ENCODE results near the gene ZMYND8.
"Not testable (repeated sequence)": the region's sequence is repeated elsewhere in the genome, so short reads cannot be mapped to it uniquely, and the experiment has no call there.

The ZMYND8 gene

DNA sequence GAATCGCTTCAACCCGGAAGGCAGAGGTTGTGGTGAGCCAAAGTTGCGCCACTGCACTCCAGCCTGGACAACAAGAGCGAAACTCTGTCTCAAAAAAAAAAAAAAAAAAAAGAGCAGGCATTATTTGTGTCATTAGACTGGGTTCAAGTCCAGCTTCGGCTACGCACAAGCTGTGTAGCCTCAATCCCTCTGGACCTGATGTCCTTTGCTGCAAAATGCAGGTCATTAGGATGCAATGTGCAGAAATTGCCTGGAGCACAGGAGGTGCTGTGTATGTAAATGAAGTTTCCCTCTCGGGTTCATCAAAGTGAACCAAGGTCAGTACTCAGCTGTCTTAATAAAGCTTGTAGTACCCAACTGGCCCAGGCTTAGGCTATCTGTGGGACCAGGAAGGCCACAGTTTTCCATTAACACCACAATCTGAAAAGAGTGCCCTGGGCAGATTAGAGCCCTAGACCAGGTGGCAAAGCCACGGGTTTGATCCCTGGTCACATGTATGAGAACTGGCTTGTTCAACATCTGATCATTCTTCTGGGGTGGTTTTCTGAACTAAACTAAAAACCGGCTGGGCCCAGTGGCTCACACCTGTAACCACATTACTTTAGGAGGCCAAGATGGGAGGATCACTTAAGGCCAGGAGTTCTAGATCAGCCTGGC lies 155.3 kb downstream of the ZMYND8 start:
- DNase-seq, result no peak

DNA sequence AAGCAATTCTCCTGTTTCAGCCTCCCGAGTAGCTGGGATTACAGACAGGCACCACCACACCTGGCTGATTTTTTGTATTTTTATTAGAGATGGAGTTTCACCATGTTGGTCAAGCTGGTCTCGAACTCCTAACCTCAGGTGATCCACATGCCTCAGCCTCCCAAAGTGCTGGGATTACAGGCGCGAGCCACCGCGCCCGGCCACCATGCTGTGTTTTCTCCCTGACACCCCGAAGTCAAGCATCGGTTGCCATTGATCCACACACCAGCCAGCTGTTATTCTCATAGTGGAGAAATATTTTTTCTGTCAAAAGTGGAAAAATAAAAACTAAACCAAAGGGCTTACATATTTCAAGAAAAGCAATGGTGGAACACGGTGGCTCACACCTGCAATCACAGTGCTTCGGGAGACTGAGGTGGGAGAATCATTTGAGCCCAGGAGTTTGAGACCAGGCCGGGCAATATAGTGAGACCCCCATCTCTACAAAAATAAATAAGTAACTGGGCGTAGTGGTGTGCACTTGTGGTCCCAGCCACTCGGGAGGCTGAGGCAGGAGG lies 157.4 kb downstream of the ZMYND8 start:
- DNase-seq, result no peak

DNA sequence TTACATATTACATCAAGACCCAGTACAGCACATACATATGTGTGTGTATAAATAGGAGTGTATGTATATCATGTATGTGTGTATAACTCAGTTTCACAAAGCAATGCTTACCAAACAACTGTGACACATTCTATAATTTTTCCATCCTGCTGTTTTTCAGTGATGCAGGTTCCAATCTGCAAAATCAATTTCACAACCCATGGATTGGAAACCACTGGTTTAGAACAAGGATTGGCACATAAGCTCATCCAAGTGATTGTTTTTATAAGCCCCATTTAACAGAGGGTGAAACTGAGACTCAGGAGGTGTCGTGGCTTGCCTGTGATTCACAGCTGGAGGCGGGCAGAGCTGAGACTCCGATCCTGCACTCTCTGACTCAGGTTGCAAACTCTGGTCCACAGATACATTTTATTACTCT lies 158.2 kb downstream of the ZMYND8 start:
- DNase-seq, result peak; percentile 64 to 71

DNA sequence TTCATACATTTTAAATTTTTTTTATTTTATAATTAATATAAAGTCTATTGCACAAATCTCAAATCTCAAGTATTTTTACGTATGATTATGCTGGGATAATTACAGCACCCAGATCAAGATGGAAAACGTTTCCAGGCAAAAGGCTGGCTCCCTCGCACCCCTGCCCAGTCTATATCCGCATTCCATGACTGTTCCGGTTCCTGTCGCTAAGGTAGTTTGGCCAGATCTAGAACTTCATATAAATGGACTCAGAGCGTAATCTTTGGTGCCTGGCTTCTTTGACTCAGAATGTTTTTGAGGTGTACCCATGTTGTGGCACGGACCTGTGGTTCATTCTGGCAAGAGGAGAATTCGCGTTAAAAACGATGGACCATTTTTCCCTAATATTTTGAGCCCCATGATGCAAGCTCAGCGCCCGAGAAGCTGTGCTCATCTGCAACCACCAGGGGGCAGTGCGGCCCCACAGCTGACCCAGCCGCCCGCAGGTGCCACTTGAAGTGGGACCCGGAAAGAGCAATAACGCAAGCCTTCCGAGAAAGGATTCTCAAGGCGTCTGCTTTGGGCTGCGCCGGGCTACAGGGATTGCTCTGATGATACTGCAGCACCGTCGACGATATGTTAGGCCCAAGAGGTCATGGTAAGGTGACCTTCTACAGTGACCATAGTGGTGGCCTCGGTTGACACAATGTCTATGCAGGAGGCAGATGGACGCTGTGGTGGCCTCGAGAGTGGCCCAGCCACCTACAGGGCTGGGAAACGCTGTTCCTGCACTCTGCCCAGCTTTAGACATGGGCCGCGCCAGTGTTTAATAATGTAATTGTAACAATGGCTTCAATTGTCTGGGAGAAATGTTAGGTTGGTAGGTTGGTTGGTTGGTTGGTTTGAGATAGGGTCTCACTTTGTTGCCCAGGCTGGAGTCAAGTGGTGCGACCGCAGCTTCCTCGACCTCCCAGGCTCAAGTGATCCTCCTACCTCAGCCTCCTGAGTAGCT lies 160.1 kb downstream of the ZMYND8 start:
- peak; percentile 83 to 86 for DNase-seq

DNA sequence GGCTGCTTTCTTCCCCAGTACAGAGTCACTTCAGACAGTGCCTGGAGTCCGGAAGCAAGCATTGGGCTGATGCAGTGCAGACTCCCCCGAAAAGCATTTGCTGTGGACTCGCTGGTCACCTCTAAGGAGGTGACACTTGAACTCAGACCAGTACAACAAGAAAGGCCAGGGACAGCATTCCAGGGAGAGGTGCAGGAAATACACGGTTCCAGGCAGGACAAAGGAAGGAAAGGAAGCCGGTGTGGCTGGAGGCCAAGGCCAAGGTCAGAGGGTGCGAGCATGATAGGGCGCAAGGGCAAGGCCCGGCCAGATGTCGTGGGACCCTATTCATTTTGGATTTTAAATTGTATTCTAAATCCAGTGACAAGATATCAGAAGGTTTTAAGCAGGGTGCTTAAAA lies 160.9 kb downstream of the ZMYND8 start:
- DNase-seq, result no peak

DNA sequence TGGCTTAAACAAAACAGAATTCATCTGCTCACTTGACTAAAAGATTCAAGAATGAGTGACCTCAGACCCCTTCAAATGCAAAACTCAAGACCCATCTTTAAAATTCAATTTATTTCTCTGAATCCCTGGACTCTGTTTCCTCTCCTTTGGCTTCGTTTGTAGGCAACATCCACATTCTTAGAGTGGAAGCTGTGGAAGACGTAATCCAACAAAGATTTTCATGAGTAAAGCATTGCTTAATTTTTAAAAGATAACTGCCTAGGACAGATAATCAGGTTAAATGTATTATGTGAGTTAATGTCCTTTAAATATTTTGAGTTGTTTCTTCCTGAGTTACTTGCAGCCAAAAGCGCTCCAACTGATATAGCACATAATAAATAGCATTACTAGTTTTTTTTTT lies 164.5 kb downstream of the ZMYND8 start:
- DNase-seq, result no peak

DNA sequence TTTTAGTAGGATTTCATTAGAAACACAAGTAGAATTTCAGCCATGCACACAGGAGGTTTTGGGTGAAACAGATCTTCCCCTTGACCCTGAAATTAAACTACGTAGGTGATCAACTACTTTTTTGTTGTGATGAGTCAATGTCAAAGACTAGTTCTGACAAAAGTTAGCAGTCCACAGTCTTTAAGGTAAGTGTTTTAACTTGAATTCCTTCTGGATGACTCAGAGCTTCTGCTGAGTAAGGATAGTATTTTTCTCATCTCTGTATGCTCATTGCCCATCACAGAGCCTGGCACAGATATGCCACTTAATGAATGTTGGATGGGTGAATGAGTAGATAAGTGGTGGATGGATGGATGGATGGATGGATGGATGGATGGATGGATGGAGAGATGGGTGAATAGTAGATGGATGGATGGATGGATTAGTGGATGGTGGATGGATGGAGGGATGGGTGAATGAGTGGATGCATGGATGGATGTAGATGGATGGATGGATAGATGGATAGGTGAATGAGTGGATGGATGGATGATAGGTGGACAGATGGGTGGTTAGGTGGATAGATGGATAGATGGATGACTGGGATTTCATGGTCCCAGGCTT lies 165.3 kb downstream of the ZMYND8 start:
- no peak for DNase-seq

DNA sequence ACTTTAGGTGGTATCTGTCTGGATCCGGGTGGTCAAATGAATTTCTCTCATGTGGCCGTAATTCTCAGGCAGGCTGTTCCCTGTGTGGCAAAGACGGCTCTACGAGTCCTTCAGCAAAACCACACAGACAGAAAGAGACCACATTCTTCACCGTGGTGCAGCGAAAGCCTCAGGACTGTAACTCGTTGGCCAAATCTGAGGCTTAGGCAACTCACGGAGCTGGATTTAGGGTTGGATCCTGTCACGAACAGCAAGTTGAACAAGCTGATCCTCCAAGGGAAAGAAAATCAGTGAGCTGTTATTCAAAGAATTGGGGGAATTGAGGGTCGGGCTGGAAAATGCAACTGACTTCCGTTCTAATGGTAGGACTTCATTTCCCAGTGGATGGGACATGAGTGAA lies 167.4 kb downstream of the ZMYND8 start:
- DNase-seq, result no peak

DNA sequence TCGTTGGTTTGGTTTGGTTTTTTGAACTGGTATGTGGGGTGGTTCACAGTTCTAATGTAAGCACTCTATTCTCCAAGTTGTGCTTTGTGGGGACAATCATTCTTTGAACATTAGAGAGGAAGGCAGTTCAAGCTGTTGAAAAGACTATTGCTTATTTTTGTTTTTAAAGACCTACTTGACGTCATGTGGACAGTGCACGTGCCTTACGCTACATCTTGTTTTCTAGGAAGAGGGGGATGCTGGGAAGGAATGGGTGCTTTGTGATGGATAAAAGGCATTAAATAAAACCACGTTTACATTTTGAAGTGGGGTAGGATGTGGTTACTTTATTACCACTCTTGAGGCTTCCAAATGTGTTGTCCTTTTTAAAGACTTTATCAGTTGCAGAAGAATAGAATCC lies 168.0 kb downstream of the ZMYND8 start:
- no peak for DNase-seq

DNA sequence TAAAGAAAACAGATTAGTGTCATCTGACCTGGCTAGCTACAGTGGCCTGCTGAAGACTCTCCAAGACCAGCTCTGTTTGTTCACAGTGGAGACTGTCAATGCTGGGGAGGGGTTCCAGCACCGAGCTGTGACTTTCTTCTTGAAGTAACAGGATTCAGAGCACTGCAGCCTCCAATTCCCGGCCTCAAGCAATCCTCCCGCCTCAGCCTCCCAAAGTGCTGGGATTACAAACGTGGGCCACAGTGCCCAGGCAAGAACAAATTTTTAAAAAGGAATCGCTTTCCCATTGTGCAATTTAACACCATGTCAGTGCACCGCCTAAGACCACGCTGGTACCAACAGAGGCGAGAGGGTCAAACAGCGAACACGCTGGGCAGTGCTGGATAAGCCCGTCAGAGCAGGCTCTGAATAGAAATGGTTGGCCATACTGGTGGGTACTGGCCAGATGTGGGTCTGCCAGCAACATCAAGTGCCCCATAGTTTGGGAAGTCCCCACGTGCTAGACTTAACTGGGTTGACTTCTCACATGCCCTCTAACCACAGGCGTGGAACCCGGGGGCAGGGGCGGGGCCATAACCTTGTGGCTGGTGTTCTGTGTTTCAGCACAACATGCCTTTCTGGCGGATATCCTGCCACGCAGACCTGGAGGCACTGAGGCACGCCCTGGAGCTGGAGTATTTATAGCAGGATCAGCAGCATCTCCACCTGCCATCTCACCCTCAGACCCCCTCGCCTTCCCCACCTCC lies 168.9 kb downstream of the ZMYND8 start:
- peak in 1 of 2 experiments; percentile 8 for DNase-seq

DNA sequence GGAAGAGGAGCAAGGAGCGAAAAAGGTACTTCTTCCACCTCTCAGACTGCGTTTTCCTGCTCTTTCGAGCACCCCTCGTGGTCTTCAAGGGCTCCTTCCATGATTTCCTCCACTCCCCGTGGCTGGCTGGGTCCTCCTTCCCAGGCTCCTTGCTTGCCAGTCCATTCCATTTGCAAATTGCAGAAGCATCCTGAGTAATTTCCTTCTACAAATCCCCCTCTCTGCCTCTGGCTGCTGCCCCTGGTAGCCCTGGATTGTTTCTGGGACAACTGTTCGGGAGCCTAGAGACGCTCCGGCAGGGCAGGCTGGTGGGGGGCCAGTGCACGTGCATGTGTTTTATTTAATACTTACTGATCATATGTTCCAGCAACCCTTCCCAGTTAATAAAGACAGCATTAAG lies 173.1 kb downstream of the ZMYND8 start:
- no peak for DNase-seq

DNA sequence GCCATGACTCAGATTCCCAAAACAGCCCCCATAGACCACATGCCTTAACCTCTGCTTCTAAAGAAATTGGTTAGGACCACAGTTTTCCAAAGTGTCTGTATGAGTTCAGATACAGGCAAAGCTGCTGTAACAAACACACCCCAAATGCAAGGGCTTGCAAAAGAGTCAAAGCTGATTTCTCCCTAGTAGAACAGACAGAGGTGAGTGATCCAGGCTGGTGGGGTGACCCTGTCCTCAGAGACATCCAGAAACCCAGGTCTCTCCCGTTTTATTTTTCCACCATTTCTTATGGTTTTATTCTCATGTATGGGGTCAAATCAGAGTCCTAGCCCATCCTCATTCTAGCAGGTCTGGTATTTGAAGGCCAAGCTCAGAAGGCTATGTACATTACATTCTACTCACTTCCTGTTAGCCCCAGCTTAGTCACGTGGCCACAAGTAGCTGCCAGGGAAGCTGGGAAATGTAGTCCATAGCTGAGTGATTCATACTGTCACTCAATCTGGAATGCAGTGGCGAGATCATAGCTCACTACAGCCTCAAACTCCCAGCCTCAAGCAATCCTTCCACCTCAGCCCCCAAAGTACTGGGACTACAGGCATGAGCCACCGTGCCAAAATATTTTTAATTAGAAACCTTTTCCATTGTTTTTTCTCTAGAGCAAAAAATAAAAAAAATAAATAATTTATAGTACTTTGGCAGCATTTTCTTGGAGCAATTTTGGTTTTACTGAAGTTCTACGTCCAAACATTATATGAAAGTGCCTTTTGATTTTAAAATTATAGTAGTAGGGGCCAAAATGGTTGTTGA lies 175.2 kb downstream of the ZMYND8 start:
- DNase-seq, result peak in 1 of 2 experiments; percentile 16

DNA sequence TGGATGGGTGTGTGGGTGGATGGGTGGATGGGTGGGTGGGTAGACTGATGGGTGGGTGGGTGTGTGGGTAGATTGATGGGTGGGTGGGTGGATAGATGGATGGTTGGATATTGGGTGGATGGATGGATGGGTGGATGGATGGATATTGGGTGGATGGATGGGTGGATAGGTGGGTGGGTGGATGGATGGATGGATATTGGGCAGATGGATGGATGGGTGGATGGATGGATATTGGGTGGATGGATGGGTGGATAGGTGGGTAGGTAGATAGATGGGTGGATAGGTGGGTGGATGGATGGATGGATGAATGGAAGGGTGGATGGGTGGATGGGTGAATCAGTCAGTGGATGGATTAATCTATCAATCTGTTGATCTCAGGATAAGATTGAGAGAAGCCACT lies 177.2 kb downstream of the ZMYND8 start:
- DNase-seq, result no peak

DNA sequence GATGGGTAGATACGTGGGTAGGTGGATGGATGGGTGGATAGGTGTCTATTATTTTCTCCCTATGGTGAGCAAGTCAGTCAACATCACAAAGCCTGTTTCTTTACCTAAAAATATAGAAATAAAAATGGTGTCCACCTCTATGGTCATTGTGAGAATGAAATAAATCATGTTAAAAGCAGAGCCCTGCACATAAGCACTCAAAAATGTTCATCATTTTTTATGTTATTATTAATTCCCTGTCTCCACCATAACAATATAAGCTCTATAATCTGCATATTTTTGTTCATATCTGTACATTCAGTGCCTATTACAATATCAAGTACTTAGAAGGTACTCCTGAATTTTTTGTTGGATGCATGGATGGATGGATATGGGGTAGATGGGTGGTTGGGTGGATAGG lies 177.6 kb downstream of the ZMYND8 start:
- DNase-seq, result no peak

DNA sequence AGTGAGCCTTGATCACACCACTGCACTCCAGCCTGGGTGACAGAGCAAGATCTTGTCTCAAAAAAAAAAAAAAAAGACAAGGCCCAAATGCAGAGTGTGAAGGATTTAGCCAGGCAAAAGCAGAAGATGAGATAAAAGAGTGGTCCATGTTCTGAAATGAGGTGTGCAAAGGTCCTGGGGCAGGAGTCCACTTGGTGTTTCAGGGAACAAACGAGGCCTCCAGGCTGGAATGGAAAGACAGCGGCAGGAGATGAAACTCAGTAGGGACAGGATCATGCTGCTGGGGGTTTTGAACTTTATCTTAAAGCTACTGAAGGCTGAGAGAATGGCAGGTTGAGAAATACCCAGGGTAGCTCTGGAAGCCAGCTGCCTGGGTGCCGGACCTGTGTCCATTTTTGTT lies 178.2 kb downstream of the ZMYND8 start:
- DNase-seq, result no peak

DNA sequence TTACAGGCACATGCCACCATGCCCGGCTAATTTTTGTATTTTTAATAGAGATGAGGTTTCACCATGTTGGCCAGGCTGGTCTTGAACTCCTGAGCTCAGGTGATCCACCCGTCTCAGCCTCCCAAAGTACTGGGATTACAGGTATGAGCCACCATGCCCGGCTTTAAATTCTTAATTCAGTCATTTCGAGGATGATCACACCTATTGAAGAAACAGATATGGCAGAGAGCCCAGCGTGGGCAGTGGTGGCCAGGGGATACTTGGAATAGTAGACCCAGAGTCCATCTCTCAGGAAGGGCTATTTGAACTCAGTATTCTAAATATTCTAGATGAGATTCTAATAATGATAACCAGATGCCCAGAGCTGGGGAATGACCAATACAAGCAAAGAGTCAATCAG lies 180.3 kb downstream of the ZMYND8 start:
- DNase-seq, result not testable (repeated sequence)

DNA sequence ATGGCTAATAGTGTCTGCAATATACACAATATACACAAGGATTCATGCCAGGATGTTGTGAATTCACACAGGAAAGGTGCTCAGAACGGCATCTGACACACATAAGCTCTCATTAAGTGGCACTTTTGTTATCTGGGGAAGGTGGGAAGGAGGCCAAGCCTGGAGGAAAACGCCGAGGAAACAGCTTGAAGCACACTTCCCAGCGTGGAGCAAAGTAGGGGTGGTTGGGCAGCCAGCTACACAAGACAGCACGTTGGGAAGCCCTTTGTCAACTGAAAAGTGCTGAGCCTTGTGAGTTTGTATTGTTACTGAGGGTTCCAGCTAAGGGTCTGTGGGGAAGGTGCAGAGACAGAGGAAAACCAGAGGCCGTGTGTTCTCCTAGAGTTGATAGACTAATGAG lies 181.0 kb downstream of the ZMYND8 start:
- DNase-seq, result no peak

DNA sequence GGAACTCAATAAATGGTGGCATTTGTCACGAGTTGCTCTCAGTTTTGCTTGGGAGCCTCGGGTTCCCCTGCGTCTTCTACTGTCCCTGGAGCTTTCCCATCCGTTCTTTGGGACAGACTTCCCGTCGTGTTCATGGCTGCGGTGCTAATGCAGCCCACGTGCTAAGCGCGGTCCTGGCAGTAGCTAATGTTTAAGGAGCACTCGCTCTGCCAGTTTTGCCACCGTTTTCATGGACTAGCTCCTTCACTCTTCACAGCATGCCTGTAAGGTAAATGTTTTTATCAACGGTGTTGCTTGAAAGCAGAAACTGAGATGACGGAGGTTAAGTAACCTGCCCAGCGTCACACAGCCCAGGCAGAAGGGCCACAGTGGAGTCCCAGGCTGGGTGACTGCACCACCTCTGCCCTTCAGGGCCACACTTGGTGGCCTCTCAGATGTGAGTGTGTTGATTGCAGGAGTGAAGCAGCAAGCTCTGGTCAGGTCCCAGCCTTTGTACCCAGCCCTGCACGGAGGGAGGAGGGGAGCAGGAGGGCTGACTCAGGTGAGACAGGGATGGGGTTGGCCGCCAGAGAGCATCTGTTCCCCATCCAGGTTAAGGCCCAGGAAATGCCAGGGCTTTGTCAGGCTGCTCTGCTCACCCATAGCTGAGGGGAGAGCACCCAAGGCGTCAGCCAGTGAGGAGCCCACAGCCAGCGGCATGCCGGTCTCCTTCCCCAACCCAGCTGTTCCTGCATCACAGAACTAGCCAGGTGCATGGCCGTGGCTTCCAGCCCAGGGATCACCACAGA lies 181.8 kb downstream of the ZMYND8 start:
- no peak for DNase-seq

DNA sequence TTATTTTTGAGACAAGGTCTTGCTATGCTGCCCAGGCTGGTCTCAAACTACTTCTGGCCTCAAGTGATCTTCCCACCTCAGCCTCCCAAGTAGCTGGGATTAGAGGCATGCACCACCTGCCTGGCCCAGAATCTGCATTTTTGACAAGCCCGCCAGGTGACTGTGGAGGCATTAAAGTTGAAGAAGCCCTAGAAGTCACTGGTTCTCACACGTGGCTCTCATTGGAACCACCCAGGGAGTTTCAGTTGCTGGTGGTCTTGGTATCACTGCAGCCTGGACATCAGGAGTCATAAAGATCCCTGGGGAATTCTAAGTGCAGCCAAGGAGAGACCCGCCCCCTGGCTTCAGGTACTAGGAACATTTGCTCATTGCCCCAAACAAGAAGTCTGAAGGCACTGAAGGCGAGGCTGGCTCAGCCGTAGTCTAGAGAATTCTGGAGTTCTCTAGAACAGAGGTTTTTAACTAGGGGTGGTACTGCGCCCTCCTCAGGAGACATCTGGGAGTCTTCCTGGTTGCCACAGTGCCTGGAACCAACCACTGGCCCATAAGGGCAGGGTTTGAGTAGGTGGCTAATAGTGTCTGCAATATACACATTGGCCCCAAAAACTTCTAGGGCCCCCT lies 182.8 kb downstream of the ZMYND8 start:
- no peak for DNase-seq

DNA sequence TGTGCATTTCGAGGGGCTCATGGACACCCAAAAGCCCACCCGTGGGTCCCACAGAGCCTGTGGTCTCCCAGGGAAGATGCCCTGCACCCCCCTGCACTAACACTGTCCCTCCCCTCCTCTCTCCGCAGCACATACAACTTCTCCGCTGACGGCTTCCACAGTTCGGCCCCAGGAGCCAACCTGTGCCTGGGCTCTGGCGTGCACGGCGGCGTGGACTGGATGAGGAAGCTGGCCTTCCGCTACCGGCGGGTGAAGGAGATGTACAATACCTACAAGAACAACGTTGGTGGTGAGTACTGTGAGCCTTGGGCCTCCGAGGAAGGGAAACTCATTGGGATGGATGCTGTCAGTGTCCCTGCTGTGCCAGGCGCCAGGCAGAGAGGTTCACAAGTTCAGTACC lies 183.9 kb downstream of the ZMYND8 start:
- no peak for DNase-seq

DNA sequence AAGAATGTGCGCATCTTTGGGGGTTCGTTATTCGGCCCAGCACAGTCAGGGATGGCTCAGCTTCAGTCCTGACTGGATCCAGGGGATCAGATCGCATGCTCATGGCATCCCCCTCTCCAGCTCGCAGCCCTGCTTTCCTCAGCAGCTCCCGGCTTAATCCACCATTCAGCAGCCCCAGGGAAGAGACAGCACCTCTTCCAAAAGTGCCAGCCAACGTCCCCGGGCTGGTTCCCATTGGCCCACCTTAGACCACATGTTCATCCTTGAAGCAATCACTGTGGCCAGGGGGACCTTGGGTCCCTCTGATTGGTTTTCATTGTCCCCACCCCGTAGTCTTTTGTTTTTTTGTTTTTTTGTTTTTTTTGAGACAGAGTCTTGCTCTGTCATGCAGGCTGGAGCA lies 188.7 kb downstream of the ZMYND8 start:
- DNase-seq, result no peak

Data from activated CD4-positive, alpha-beta T cell treated with anti-CD3 and anti-CD28 coated beads, Interleukin-2, amount 50 U/mL, for 48 hours (primary cell).